ENCODE measurements around the gene OPRL1.

The OPRL1 gene

DNA sequence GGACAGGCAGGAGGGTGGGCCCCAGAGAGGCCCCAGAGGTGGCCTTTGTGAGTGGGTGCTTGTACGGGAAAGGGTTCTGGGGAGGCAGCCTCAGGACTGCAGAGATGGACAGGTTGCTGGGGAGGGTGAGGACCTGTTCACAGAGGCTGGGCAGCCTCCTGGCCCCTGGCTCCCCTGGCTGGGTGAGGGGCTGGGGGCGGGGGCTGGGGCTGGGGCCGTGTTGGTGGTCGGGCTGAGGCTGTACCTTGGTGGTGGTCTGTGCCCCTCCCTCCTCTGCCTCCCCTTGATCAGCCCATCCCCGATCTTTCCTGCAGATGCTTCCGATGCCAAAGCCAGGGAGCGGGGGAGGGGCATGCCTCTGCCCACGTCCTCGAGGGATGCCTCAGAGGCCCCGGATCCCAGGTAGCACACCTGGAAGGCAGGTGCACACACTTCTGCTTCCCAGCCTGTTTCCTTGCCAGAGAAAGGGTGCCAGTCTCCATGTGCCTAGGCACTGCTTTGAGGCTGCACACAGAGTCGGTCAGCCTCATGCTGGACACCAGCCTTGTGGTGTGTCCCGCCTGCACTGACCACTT is 12.1 kb upstream of the OPRL1 start:
- no peak for DNase-seq (ENCODE audit: insufficient read length, low spot score)
- no peak for FAIRE-seq
- TF ChIP-seq POLR2A (IDR thresholded peaks at IDR 0.05; ENCODE audit: low read depth, low read length), result no peak

DNA sequence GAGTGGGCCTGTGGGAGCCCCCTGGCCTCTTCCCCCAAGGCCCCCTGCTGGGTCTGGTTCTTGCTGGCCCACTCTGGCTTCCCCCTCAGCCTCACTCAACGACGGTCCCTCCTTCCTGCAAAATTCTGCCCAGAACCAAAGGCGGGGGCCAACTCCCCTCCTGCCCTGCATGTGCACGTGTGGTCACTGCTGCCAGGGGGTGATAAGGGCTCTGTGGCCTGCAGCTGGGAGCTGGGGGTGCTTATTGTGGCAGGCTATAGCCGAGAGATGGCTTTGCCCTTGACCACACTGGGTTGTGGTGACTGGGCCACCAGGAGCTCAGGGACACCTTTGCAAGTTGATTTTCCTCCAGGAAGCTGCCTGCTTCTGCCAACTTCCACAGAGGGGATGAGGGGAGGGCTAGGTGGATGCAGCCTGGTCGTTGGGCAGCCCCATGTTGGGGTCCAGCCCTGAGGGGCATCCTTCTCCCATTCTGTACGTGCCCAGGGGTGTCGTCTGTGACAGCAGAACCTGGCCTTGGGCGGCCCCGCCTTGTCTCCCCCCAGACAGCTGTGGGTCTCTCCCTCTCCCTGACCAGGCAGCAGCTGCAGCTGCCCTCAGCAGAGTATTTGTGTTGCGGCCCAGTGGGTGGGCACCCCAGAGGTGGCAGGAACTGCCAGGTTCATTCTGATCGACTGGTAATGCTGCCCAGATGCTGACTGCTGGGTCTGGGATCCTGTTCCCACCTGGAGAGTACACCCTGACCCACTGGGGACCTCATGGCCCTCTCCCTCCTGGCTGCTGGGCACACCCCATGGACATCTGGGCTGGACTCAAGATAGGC is 11.3 kb upstream of the OPRL1 start:
- FAIRE-seq (no peak), DNase-seq (ENCODE audit: insufficient read length, low spot score) (no peak)
- TF ChIP-seq POLR2A (IDR thresholded peaks at IDR 0.05; ENCODE audit: low read depth, low read length), result no peak

DNA sequence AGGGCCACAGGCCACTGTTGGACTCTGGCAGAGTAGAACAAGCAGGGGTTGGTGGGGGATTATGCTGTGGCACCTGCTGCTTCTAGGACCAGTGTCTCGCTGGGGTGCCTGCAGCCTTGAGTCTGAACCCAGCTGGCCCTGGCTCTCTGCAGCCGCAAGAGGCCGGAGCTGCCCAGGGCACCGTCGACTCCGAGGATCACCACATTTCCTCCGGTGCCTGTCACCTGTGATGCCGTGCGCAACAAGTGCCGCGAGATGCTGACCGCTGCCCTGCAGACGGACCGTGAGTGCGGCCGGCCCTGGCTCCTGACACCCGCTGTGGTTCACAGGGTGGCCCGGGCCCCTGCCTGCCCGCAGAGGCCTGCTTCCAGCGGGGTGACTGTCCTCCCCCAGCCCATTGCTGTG is 10.7 kb upstream of the OPRL1 start:
- DNase-seq (ENCODE audit: insufficient read length, low spot score) (no peak), FAIRE-seq (no peak)
- TF ChIP-seq POLR2A (IDR thresholded peaks at IDR 0.05; ENCODE audit: low read depth, low read length), result no peak

DNA sequence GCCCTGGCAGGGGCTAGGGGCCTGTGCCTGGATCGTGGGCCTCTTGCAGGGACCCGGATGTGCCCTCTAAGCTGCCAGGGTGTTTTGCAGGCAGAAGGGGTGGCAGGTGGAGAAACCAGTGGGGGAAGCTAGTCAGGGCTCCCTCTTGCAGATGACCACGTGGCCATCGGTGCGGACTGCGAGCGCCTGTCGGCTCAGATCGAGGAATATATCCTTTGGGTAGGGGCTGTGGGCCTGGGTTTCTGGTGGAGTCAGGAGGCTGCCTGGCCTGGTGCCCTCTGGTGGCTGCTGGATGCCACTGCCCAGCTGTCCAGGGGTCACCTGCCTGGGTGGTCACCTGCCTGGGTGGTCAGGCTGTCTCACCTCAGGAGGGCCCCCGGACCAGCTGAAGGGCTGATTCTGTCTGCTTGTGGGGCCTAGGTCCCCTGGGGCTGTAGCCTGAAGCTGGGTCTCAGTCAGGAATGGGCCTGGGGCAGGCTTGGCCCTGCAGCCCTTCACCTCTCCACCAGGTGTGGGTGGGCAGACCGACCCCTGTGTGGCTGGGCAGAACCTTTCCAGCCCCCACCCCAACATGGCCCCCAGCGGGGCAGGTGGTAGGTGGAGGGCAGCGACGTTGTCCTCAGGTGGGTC is 10.2 kb upstream of the OPRL1 start:
- FAIRE-seq (no peak), DNase-seq (ENCODE audit: insufficient read length, low spot score) (no peak)
- no peak for TF ChIP-seq POLR2A (IDR thresholded peaks at IDR 0.05; ENCODE audit: low read depth, low read length)

DNA sequence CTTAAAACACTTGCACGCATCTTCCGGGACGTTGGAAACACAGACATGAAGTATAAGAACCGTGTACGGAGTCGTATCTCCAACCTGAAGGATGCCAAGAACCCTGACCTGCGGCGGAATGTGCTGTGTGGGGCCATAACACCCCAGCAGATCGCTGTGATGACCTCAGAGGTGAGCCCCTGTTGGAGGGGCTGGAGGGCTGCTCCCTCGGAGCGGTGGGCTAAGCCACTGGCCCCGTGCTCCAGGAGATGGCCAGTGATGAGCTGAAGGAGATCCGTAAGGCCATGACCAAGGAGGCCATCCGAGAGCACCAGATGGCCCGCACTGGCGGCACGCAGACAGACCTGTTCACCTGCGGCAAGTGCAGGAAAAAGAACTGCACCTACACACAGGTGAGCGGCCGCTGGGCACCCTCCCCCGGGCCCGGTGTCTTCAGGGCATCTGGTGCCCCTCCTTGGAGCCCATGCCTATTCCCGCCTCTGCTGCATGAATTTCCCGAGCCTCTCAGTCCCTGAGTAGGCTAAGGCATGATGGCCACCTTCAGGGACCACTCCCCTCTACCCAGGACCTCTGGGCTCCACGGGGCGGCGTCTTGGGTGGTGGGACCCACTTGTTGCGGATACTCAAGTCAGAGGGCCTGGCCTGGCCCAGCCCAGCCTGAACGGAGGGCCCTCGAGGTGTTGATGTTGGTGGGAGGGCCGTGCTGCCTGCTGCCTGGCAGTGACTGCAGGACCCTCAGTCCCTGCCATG is 9.5 kb upstream of the OPRL1 start:
- FAIRE-seq (no peak), DNase-seq (ENCODE audit: insufficient read length, low spot score) (no peak)
- no peak for TF ChIP-seq POLR2A (IDR thresholded peaks at IDR 0.05; ENCODE audit: low read depth, low read length)

DNA sequence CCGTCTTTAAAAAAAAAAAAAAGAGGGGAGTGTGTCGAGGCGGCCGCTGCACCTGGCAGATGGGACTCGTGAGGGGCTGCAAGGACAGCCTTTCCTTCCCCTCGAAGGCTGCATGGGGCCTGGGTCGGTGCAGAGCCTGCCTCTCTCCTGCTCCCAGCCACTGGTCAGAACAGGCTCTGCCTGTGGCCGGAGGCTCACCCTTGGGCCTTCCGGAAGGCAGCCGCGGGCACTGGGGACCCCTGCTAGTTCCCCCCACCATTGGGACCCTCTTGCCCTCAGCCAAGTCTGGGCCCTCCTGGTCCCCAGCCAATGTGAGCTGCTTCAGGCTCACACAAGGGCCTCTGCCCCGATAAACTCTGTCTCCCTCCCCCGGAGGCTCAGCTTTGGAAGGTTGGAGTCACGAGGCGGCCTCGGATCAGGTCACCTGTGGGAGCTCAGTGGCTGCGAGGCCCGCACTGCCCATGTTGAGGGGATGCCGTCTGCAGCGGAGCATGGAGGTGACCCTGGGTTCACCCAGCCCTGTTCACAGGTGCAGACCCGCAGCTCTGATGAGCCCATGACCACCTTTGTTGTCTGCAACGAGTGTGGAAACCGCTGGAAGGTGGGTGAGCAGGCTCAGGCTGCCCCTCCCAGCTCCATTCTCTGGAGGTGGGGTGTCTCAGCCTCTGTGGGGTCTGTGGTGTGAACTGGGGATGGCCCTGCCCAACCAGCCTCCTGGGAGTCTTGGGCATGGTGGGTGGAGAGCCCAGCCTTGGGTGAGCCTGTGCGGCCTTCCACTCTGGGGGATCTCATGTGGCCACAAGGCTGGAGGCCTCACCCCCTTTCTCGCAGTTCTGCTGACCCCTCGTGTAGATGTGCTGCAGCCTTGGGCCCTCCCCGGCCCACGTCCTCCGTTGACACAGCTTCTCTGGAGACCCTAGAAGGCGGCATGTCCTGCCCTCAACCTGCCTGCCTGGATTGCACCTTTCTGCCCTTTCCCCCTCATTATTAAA is 8.2 kb upstream of the OPRL1 start:
- no peak for TF ChIP-seq POLR2A (IDR thresholded peaks at IDR 0.05; ENCODE audit: low read depth, low read length)
- DNase-seq (ENCODE audit: insufficient read length, low spot score) (no peak), FAIRE-seq (no peak)

DNA sequence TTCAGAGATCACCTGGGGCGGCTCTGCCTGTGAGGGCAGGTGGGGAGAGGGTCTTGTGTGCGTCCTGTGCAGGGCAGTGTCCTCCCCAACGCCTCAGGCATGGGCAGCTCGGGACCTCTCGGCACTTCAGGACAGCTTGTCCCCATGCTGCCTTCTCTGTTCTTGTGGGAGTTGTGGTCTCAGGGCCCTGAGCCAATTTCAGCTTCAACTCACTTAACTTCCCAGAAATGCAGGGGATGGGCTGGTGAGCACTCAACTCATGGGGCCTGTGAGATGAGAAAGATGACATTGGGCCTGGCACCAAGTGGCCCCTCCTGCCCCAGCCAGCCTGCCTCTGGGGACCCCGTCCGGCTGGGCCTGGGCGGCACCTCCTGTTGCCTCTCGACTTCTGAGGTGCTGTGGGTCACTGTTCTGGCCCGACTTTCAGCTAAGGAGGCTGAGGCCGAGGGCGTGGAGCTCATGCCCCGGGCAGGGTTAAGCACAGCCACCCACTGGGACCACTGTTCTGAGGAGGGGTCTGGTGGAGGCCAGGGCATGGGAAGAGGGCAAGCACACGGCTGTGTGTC is 7.3 kb upstream of the OPRL1 start:
- no peak for FAIRE-seq
- no peak for DNase-seq (ENCODE audit: insufficient read length, low spot score)
- no peak for TF ChIP-seq POLR2A (IDR thresholded peaks at IDR 0.05; ENCODE audit: low read depth, low read length)

DNA sequence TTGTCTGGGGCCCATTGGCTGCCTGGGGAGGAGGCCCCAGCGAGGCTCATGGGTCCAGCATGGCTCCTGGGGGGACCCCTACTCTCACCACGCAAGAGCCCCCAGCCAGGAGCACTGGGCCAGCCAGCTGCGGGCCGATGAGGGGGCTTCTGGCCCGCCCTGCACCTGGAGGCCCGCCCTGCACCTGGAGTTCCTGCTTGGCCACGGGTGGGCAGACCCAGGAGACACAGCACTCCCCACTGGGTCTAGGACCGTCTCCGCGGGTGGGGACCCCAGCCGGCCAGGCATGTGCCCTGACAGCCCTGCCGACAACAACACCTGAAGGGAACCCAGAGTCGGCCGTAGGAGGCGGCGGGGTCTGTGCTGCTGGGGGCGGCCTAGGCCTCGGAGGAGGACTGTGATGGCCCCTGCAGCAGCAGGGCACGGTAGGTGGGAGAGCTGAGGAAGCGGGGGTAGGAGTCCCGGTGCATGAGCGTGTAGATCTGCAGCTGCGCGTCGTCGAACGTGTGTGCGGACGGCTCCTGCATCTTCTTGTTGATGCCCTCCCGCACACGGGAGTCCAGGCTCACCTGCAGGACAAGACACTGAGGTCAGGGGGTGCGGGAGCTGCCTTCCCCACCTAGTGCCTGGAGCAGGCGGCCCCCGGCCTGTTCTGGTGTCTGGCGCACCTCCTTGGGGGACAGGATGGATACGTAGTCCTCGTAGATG is 6.3 kb upstream of the OPRL1 start:
- DNase-seq (ENCODE audit: insufficient read length, low spot score), result no peak
- FAIRE-seq, result no peak
- no peak for TF ChIP-seq POLR2A (IDR thresholded peaks at IDR 0.05; ENCODE audit: low read depth, low read length)

DNA sequence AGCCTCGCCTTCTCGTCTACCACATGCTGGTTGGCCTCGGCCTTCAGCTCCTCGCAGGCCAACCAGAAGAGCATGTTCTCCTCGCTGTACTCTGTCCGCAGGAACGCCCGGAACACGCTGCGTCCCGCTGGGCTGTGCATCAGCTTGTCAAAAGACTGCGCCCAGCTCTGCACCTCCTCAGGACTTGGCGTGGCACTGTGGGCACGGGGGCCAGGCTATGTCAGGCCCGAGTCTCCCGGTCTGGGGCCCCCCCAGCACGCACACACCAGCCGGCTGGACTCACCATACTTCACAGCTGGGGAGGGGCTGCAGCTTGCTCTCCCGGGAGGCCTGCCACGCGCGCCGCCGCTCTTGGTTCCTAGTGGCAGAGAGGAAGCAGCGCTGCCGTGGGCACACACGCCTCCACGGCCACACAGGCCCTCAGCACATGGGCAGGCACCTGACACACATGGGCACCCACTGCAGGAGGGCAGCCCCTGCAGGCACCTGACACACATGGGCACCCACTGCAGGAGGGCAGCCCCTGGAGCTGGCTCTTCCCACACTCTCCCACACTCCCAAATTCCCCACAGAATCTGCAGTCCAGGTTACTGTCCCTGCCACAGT is 5.6 kb upstream of the OPRL1 start:
- FAIRE-seq (no peak), DNase-seq (ENCODE audit: insufficient read length, low spot score) (no peak)

DNA sequence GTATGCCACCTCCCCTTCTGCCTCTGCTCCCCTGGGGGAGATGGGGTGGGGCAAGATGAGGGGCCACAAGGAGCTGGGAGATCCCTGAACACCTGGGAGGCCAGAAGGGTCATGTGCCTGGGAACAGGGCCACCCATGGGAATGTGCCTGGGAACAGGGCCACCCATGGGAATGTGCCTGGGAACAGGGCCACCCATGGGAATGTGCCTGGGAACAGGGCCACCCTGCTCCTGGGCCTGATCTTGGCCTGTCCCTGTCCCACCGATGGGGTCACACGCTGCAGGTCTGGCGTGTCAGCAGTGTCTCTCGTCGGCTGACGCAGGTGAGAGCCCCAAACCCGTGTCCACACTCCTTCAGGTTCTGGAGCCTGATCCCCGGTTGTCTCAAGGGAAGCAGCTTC is 4.9 kb upstream of the OPRL1 start:
- FAIRE-seq, result no peak
- DNase-seq (ENCODE audit: insufficient read length, low spot score), result no peak
- no peak for TF ChIP-seq POLR2A (IDR thresholded peaks at IDR 0.05; ENCODE audit: low read depth, low read length)

More for the DNA sequence above, 5.6 kb upstream of the OPRL1 start:
- TF ChIP-seq POLR2A (IDR thresholded peaks at IDR 0.05; ENCODE audit: low read depth, low read length), result no peak

DNA sequence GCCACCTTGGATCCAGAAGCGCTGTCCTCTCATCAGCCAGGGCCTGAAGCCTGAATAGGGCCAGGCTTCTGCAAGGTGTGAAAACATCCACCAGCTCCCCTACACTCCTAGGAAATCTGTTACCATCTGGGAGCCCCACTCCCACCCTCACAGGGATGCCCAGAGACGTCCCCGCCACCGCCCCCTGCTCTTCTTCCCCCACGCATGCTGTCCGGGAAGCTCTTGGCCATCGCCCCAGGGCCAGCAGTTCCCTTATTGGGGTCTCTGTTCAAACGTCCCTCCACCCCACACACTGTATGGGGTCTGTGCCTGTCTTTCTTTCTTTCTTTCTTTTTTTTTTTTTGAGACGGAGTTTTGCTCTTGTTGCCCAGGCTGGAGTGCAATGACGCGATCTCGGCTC is 4.3 kb upstream of the OPRL1 start:
- no peak for DNase-seq (ENCODE audit: insufficient read length, low spot score)
- TF ChIP-seq POLR2A (IDR thresholded peaks at IDR 0.05; ENCODE audit: low read depth, low read length), result no peak
- FAIRE-seq, result no peak

All from H54 (cell line).